Stimulated activated CD4-positive, alpha-beta T cell treated with anti-CD3 and anti-CD28 coated beads, Interleukin-4, amount 100 ng/mL, for 4 hours (primary cell): ENCODE results near the gene CFDP1.

Experiments
- DNase-seq, 2 experiments: peaks; one replicate each; pipeline ENCODE4 v3.0.0-alpha.2; 2020

Gene CFDP1

GRCh38 chr16:75317101-75317522 is 116.2 kb downstream of the CFDP1 start:
- DNase-seq: no peak

- no peak for DNase-seq
Observed at GRCh38 chr16:75315539-75316306, 117.6 kb downstream of the CFDP1 start.

DNA sequence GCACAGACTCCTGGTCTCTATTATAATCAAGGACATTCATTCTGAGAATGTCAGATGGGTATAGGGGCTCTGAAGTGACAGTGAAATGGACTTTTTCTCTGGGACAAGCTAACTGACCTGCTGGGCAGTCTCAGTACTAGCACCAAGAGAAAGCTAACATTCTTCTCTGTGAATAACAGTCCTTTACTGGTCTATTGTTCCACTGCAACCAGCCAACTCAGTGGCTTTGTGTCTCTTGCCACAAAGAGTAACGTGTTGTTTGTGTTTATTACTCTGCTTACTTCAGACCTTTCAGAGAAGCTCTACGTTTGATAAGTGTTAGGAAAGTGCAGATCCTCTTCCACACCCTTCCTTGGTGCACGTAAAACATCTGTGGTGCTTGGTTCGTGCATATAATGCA is 120.4 kb downstream of the CFDP1 start:
- no peak for DNase-seq

- no peak for DNase-seq
Observed at GRCh38 chr16:75311383-75311938, 121.8 kb downstream of the CFDP1 start.

DNA sequence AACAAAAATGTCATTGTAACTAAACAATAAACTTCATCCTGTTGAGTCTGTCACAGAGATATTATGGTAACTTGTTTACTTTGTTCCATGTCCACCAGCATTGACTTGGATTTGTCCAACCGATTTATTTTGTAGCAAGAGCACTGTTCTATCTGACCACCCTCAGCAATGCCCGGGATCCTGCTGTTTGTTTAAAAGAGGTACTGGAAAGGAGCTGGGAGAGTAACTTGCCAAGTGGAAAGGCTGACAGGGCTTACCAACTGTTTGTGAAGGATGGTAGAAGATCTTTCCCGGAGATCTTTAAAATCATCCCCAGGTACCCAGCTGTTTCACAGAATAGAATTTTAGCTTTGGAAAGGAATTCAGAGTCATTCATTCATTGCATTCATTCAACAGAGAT is 122.8 kb downstream of the CFDP1 start:
- no peak for DNase-seq

- no peak for DNase-seq
Observed at GRCh38 chr16:75309899-75310430, 123.3 kb downstream of the CFDP1 start.

DNA sequence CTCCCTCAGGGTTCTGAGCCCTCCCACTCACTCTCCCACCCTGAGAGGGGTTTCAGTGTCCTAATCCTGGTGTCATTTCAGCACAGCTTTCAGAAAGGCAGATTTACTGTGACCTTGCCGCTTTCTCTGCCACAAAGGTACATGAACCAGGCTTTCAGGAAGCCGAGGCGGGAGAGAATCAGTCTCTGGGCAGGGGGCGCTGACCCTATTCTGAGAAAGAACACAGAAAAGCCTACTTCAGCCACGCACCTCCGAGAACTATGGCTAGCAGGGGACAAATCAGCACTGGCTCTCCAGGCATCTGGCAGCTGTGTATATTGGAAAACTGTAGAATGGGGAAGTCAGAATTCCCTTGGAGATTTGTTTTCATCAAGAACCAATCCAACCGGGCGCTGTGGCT is 124.1 kb downstream of the CFDP1 start:
- DNase-seq: no peak

GRCh38 chr16:75308011-75308410 is 125.3 kb downstream of the CFDP1 start:
- DNase-seq: no peak

DNA sequence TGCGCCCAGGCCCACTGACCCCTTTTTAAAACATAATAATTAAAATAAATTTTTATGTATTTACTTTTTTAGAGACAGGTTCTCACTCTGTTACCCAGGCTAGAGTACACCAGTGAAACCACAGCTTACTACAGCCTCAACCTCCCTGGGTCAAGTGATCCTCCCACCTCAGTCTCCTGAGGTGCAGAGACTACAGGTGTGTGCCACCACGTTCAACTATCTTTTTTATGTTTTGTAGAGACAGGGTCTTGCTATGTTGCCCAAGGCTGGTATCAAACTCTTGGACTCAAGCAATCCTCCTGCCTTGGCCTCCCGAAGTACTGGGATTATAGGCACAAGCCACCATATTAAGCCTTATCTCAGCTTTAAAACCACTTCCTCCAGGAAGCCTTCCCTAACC is 125.8 kb downstream of the CFDP1 start:
- no peak for DNase-seq

DNA sequence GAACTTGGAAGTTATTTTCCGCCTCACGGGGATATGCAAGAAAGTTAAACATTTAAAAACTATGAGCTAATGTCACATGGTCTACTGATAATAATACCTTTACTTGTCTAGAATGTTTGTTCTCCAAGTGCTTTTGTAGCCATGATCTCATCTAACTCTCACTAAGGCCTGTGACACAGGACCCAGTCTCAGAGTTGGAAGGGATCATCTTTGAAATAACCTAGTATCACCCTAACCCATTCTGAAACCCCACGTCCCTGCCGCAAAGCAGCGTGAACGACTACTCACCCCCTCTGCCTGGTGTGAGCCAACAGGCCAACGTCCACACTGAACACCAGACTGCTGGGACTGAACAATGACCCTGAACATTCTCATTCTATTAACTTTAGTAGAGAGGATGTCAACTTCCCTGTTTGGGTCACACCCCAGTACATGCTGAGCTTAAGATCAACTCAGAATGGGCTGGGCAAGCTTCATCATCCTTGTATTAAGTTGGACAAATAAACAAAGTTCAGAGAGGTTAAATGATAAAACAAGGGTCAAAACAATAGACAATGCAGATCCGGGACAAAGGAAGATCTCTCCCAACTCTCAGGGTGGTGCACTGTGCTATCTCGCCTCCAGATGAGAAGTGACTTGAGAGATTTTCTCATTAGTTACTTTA is 127.1 kb downstream of the CFDP1 start:
- DNase-seq: no peak

DNA sequence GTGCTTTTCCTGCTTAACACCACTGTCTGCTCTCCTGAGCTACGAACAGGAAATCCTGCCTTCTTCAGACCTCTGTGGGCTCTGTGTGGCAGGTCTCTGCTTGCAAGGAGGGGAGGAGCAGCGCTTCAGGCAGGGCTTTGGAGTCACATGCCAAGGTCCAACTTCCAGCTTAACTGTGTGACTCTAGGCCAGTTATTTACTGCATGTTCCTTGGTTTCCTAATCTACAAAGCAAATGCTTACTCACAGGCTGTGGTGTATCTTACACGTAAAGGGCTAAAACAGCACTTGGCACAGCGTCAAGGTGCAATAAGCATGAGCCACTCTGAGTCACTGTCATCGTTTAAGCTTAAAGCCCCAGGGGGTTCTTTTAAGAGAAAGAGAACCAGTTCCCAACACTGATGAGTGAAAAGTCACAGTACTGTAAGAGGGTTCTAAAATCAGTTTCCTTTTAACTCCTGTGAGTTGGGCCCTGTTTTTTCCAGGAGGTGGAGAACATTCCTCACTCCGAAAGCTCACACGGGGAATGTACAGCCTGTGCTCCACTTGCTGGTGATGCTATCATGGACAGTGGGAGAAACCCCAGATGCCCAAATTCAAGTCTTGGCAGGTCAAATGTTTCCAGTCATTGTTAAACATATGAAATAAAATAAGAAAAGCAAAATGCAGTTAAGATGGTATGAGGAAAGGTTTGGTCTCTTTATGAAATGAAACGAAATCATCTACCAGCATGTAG is 127.8 kb downstream of the CFDP1 start:
- peak; percentile 41 to 58 for DNase-seq

DNA sequence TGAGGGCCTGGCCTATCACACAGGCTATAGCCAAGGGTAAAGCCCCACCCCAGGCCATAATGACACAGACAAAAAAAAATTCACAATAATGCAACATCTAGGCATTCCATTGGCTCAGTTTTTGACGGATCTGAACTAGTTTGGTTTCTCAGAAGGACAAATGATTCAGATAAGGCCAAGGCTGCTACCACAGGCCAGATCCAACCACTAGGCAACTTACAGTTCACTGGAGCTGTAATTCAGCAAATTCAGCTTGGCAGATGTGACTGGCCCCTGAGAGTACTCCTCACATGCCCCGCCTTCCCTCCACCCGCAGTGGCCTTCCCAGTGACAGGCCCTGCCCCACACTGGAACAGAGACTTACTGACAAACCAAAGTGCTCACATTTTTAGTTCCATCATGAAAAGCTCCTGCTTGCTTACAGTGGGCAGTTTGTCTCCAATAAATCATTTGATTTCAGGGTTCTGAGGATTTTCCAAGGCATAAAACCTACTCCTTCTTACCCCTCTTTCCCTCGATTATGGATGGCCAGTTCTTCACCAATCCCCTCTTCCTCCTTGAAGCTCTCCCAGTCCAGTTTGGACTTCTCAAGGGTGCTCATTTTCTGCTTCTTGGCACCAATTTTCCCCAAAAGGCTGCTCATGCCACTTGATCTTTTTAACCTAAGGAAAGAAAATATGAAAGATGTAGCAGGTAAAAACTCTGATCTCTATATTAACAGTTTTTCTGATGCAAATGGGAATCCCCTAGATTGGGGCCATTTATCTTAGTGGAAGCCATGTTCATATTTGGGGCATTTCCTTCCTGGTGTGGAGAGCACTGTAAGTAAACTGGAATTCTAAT is 128.6 kb downstream of the CFDP1 start:
- DNase-seq: no peak

DNA sequence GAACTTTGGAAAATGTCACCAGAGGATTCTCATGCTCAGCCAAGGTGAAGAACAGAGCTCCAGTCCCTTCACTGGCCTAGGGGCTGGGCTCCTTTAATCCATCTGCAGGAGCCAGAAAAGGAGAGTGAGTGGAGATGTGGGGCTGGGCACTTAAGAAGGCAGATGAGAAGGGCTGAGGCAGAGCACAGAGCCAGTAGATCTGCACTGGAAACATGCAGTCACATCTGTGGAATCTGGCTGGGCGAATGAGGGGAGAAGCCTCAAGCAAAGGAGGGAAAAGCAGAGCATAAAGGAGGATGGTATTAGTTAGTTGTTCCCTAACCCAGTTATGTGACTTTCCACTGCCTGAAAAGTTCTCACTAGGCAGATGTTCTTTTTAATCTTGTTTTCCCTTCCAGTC is 131.5 kb downstream of the CFDP1 start:
- DNase-seq: no peak

DNA sequence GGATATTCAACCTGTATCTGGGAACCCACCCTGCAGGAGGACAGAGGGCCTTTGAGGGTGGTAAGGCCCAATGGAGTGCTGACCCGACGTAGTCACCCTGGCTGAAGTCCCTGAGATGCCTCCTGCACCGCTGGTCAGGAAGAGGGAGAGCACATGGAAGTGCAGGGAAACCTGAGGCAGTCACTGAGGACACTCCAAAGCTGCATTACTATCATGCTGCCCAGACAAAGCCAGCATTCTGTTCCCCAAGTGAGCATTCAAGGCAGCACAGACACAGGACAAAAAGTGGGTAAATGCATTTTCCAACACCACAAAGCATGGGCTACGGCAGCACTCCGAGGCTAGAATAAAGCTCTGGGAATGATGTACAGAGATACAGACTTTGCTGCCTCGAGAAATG is 135.0 kb downstream of the CFDP1 start:
- DNase-seq: no peak

GRCh38 chr16:75296606-75297005 is 136.7 kb downstream of the CFDP1 start:
- no peak for DNase-seq

DNA sequence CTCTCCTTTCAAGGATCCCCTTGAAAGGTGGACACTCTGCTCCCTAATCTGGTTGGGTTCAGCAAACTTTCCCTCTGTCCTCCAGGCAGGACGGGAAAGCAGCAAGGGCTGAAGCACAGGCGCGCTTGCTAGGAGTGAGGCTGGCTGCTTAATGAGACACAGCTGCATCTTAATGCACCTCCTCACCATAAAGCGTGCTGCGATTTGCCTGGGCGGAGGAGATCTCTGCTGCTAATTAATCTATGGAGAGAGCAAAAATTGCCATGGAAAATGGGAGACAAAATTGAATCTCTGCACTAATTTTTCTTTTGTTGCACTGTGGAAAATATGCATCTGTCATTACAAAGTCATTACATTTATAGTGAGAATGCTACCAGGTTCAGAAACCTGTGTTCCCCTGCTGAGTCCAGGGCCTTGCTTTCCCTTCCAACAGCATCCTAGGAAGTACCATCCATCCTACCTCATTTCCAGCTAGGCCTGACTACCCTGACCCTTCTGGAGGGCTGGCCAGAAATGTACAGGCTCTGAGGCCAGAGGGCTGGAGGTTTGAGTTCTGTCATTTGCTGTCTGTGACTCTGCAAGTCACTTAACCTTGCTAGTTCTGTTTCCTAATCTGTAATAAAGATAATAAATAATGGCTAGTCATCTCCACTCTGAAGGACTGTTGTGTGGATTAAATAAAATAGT is 138.4 kb downstream of the CFDP1 start:
- no peak for DNase-seq

DNA sequence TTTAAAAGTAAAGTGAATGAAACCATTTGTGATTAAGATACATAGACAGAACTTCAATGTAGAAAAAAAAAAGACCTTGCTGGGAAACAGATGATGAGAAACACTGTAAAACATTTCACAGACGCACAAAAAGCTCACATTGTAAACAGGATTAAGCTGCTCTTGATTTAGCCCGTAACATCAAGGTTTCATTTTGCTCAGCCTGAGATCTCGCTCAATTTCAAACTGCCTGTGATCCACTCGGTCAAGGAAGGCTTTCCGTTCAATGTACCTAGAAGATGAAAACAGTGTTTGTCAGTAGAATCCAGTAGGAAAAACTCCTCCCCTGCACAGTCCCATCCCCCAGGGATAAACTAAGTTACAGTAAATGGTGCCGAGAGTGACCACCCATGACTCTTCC is 139.5 kb downstream of the CFDP1 start:
- DNase-seq: no peak

DNA sequence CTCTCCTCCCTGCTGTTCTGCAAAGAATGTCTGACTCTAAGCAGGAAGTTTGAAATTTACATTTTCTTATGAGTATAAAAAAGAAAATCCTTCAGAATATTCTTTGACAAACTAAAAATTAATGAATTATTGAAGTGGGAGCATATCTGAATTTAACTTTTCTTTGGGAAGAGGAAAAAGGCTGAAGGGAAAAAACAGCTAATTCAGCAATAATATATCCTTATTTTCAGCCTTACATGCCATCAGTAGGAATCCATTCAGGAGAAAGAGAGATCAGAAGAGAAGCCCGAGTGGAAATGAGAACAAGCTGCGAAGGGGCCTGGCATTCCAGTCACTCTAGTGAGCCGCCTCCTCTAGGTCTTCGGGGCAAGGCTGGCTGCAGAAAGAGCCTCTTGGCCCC is 140.1 kb downstream of the CFDP1 start:
- no peak for DNase-seq

DNA sequence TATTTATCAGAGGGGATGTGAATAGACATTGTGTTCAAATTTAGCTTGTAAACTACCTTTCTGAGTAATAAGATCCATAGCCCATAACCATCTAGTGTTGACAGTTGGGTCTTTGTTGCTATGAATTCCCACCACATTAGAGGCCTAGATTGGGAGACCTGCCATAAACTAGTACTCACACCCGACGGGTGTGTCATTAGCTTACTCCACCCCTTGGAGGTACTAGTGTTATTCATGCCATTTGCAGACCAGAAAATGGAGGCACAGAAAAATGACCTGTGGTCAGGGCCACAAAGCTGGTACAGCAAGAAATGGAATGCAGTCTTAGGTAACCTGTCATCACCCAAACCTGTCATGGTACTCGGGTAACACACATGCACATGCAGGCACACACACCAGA is 140.6 kb downstream of the CFDP1 start:
- DNase-seq: no peak

DNA sequence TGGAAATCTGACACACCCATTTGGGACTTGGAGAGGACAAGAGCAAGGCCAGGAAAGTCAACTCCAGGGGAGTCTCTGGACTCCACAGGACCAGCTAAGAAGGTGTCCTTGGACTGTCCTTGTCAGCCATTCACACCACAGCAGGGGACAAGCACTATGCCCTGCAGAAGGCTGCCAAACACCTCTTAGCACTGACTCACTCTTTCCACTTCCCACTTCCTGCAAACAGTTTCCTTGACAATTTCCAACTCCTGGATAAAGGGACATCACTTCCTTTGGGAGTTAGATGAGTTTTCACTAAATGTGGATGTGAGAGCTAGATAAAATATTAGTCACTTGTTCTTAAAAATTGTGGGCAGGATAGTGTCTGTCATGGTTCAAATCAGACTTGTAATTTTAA is 144.1 kb downstream of the CFDP1 start:
- DNase-seq: no peak

DNA sequence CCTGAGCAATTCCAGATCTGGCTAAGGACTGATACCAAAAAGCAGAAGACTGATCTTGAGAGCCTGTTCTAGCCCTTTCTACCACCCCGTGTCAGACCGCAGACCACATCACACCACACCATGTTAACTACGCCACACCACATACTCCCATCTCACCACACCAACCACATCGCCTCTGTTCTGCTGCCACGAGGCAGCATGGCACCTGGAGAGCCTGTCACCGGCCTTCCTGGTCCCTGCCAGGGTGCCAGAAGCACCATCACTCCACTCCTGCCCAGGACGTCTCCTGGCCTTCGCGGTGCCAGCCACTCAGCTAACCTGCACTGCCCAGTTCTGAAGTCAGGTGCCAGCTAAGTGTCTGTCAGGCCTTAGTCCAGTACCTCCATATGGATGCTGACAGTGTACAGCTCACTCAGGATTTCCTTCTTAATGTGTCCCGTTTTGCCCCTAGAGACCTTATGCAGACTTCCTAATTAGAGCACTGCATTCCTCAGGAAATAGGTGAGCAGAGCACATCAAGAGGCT is 144.6 kb downstream of the CFDP1 start:
- peak; percentile 19 to 38 for DNase-seq

GRCh38 chr16:75288181-75288580 is 145.1 kb downstream of the CFDP1 start:
- no peak for DNase-seq
